ENCODE results near the gene EPB41L3. TPM values are rescaled to one million over a fixed set of nuclear protein-coding genes. Genes with fewer than 3 reads are reported as not detected.

EPB41L3 gene
- total and polyA plus RNA-seq, 2 experiments from 2014 or later, result 20.8 to 24.5 TPM

DNA sequence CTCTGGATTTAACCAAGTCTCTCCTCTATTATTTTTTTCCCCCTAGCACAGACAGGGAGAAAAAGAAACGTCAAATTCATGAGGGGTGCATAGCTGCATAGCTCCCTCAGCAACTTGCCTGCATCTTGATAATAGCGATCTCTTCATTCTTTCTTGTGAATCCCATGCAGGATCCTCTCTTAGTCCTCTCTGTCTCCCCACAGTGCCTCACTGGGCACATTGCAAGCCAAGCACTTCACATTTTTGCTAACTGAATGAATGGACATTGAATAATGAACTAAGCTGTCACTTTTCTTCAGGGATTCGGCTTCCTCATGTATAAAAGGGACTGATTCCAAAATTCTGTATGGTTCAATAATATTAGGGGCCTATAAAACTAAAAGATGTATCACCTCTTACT is 2.9 kb upstream of the EPB41L3 start:
- Histone ChIP-seq H3K27ac (no peak overlapping the region), H3K27me3 (peaks cover 6% of the 10 kb centered on the region), H3K79me2 (no peaks in the 10 kb centered on the region), H4K20me1 (ENCODE audit: insufficient read depth, poor library complexity, severe bottlenecking) (no peaks in the 10 kb centered on the region), H2AFZ (no peak overlapping the region), H3K9me2 (replicated peaks; ENCODE audit: insufficient read depth) (no peaks in the 10 kb centered on the region), H3K36me3 (replicated peaks; ENCODE audit: insufficient read depth, low read depth) (no peaks in the 10 kb centered on the region), H3K4me1 (ENCODE audit: insufficient read depth) (peaks cover 5% of the 10 kb centered on the region), H3K9me3 (ENCODE audit: low read depth) (no peaks in the 10 kb centered on the region), H3K4me3 (no peak overlapping the region), H3K4me2 (no peak overlapping the region)
- DNase-seq (ENCODE audit: low spot score), result peak; percentile 68
- TF ChIP-seq EZH2phosphoT487 (IDR thresholded peaks at IDR 0.05; ENCODE audit: low read depth, severe bottlenecking, unreplicated experiment) (no peak), EZH2 (IDR thresholded peaks at IDR 0.05; ENCODE audit: borderline replicate concordance) (no peak)
- TF ChIP-seq, protein P1, sequence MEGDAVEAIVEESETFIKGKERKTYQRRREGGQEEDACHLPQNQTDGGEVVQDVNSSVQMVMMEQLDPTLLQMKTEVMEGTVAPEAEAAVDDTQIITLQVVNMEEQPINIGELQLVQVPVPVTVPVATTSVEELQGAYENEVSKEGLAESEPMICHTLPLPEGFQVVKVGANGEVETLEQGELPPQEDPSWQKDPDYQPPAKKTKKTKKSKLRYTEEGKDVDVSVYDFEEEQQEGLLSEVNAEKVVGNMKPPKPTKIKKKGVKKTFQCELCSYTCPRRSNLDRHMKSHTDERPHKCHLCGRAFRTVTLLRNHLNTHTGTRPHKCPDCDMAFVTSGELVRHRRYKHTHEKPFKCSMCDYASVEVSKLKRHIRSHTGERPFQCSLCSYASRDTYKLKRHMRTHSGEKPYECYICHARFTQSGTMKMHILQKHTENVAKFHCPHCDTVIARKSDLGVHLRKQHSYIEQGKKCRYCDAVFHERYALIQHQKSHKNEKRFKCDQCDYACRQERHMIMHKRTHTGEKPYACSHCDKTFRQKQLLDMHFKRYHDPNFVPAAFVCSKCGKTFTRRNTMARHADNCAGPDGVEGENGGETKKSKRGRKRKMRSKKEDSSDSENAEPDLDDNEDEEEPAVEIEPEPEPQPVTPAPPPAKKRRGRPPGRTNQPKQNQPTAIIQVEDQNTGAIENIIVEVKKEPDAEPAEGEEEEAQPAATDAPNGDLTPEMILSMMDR (IDR thresholded peaks at IDR 0.05; ENCODE audit: poor library complexity), result peak; percentile 64
- 19% methylated on average over 3 of the region's 3 CpGs for WGBS (ENCODE audit: low lambda C conversion rate, missing lambda C conversion rate)

DNA sequence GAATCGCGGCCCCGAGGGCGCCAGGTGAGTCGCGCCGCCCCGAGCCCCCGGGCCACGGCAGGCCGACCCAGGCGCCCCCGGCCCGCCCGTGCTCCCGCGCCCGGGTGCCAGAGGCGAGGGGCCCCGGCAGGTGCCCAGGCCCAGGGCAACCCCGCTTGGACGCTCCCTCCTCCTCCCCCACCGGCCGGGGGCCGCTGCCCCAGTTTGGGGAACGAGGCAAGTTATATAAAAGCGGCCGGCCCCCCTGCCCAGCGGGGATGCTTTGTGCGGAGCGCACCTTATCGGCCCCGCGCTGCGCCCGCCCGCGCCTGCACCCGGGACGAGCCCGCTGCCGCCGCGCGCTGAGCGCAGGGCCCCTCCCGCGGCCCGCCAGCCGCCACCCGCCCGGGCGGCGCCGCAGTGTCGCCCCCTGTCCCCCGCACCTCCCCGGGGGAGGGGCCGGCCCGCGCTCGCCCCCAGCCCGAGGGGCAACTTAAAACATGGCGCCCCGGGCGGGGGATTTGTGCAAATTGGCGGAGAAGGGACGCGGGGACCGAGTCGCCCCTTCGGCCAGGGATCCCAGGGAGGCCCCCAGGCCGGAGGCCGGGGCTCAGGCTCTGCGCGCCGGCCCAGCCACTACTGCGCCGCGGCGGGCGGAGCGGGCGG is 639 bp downstream of the EPB41L3 start:
- TF ChIP-seq EZH2 (IDR thresholded peaks at IDR 0.05; ENCODE audit: borderline replicate concordance), result no peak
- Histone ChIP-seq H3K9me2 (replicated peaks; ENCODE audit: insufficient read depth) (no peaks in the 10 kb centered on the region), H3K79me2 (peaks cover 12% of the 10 kb centered on the region), H3K27me3 (peaks cover 6% of the 10 kb centered on the region), H3K4me3 (peak overlapping the region; percentile 86), H3K4me2 (peak overlapping the region; percentile 93), H3K27ac (no peak overlapping the region), H3K9me3 (ENCODE audit: low read depth) (no peaks in the 10 kb centered on the region), H3K4me1 (ENCODE audit: insufficient read depth) (peaks cover 5% of the 10 kb centered on the region), H2AFZ (peak overlapping the region; percentile 47), H3K36me3 (replicated peaks; ENCODE audit: insufficient read depth, low read depth) (no peaks in the 10 kb centered on the region), H4K20me1 (ENCODE audit: insufficient read depth, poor library complexity, severe bottlenecking) (no peaks in the 10 kb centered on the region)
- DNase-seq (ENCODE audit: low spot score), result peak; percentile 52
- WGBS (ENCODE audit: low lambda C conversion rate, missing lambda C conversion rate), result under 1% methylated on average over 36 of the region's 84 CpGs

DNA sequence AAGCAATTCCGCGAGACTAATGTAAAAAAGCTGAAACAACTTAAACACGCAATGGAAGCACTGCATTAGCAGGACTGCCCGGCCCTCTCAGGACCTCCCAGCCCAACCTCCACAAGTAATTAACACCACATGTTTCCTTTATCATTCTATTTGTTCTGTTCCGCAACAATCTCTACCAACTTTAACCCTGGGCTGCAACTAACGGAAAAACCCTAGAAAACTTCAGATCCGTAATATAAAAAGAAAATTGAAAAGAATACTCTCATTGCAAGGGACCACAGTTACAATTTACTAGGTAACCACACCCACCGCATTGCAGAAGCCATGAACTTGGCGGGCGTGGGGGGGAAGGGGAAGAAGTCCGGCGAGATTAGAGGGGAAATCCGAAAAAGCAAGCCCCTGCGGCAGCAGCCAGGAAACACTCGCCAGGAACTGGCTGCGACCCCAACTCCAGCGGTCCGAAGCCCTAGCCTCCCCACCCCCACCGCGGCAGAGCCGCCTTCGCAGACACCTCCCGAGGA is 1.2 kb downstream of the EPB41L3 start:
- Histone ChIP-seq H3K4me3 (peak overlapping the region; percentile 86), H4K20me1 (ENCODE audit: insufficient read depth, poor library complexity, severe bottlenecking) (no peaks in the 10 kb centered on the region), H3K79me2 (peaks cover 12% of the 10 kb centered on the region), H3K4me2 (peak overlapping the region; percentile 93), H2AFZ (peak overlapping the region; percentile 47), H3K36me3 (replicated peaks; ENCODE audit: insufficient read depth, low read depth) (no peaks in the 10 kb centered on the region), H3K4me1 (ENCODE audit: insufficient read depth) (peaks cover 5% of the 10 kb centered on the region), H3K27ac (no peak overlapping the region), H3K9me3 (ENCODE audit: low read depth) (no peaks in the 10 kb centered on the region), H3K27me3 (peaks cover 6% of the 10 kb centered on the region), H3K9me2 (replicated peaks; ENCODE audit: insufficient read depth) (no peaks in the 10 kb centered on the region)
- TF ChIP-seq, protein P1 (IDR thresholded peaks at IDR 0.05; ENCODE audit: poor library complexity), result no peak
- TF ChIP-seq EZH2phosphoT487 (IDR thresholded peaks at IDR 0.05; ENCODE audit: low read depth, severe bottlenecking, unreplicated experiment) (no peak), EZH2 (IDR thresholded peaks at IDR 0.05; ENCODE audit: borderline replicate concordance) (no peak)
- WGBS (ENCODE audit: low lambda C conversion rate, missing lambda C conversion rate), result 3% methylated on average over 17 of the region's 23 CpGs
- peak; percentile 23 for DNase-seq (ENCODE audit: low spot score)

DNA sequence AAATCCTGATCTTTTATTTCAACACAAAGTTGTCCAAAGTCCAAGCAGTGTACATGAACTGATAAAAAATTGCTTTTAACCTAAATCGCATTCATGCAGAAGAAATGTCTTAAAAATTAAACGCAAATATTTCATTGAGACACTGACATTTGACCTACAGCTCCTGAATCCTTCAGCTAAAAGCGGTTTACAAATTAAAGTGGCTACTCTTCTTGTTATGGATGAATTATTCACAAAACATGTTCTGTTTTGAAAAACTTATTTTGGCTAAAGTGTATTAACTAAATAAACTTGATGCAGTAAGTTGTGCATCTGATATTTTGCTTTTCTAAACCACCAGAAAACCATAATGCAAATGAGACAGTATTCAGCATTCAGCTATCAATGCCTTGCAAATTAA is 2.2 kb downstream of the EPB41L3 start:
- no peak overlapping the region for H2AFZ ChIP-seq
- no peak for DNase-seq (ENCODE audit: low spot score)
- H3K36me3 ChIP-seq (replicated peaks; ENCODE audit: insufficient read depth, low read depth), result no peaks in the 10 kb centered on the region
- 77% methylated on average over 3 of the region's 3 CpGs for WGBS (ENCODE audit: low lambda C conversion rate, missing lambda C conversion rate)
- no peaks in the 10 kb centered on the region for H4K20me1 ChIP-seq (ENCODE audit: insufficient read depth, poor library complexity, severe bottlenecking)
- TF ChIP-seq EZH2 (IDR thresholded peaks at IDR 0.05; ENCODE audit: borderline replicate concordance) (no peak), EZH2phosphoT487 (IDR thresholded peaks at IDR 0.05; ENCODE audit: low read depth, severe bottlenecking, unreplicated experiment) (no peak)
- TF ChIP-seq, protein P1 (IDR thresholded peaks at IDR 0.05; ENCODE audit: poor library complexity), result no peak
- no peak overlapping the region for H3K4me2 ChIP-seq
- H3K79me2 ChIP-seq, result peaks cover 12% of the 10 kb centered on the region
- H3K4me3 ChIP-seq, result no peak overlapping the region
- peaks cover 5% of the 10 kb centered on the region for H3K4me1 ChIP-seq (ENCODE audit: insufficient read depth)
- H3K27ac ChIP-seq, result no peak overlapping the region
- no peaks in the 10 kb centered on the region for H3K9me3 ChIP-seq (ENCODE audit: low read depth)
- H3K9me2 ChIP-seq (replicated peaks; ENCODE audit: insufficient read depth), result no peaks in the 10 kb centered on the region
- H3K27me3 ChIP-seq, result peaks cover 6% of the 10 kb centered on the region
